ENCODE measurements around the gene CGB8.

CGB8 gene

GRCh38 chr19:49069026-49069425, 20.1 kb upstream of the CGB8 start:
- Histone ChIP-seq H3K9me3 (ENCODE audit: insufficient read depth, low read length, severe bottlenecking) (no peaks in the 10 kb centered on the region), H3K27me3 (ENCODE audit: insufficient read depth, low read length, poor library complexity) (peaks cover 10% of the 10 kb centered on the region)
- no peak for ATAC-seq (ENCODE audit: insufficient read depth, low read depth)

GRCh38 chr19:49067554-49067953, 18.6 kb upstream of the CGB8 start:
- Histone ChIP-seq H2AFZ (ENCODE audit: low read depth, low read length) (no peak overlapping the region), H3K4me1 (ENCODE audit: insufficient read depth, low read length) (no peaks in the 10 kb centered on the region), H3K9ac (ENCODE audit: low read depth, low read length) (no peak overlapping the region), H3K4me2 (ENCODE audit: insufficient read depth, low read length) (no peak overlapping the region), H3K27ac (ENCODE audit: low read length) (no peak overlapping the region), H3K79me2 (ENCODE audit: insufficient read depth, low read length) (no peaks in the 10 kb centered on the region), H3K4me3 (ENCODE audit: low read depth in 1 of 2, low read length in 2 of 2) (no peak overlapping the region), H3K36me3 (ENCODE audit: insufficient read depth, low read length) (no peaks in the 10 kb centered on the region), H4K20me1 (ENCODE audit: insufficient read depth, low read length) (no peaks in the 10 kb centered on the region), H3K9me3 (ENCODE audit: insufficient read depth, low read length, severe bottlenecking) (no peaks in the 10 kb centered on the region), H3K27me3 (ENCODE audit: insufficient read depth, low read length, poor library complexity) (peaks cover 10% of the 10 kb centered on the region)
- ATAC-seq (ENCODE audit: insufficient read depth, low read depth), result no peak
- TF ChIP-seq CTCF (IDR thresholded peaks at IDR 0.05; ENCODE audit: borderline replicate concordance, extremely low read depth, low read length, poor library complexity, severe bottlenecking), result no peak
- DNase-seq, result no peak

More at GRCh38 chr19:49069026-49069425, 20.1 kb upstream of the CGB8 start:
- H4K20me1 ChIP-seq (ENCODE audit: insufficient read depth, low read length), result no peaks in the 10 kb centered on the region
- no peaks in the 10 kb centered on the region for H3K79me2 ChIP-seq (ENCODE audit: insufficient read depth, low read length)
- no peak overlapping the region for H3K9ac ChIP-seq (ENCODE audit: low read depth, low read length)
- H3K4me3 ChIP-seq (ENCODE audit: low read depth in 1 of 2, low read length in 2 of 2), result no peak overlapping the region
- TF ChIP-seq CTCF (IDR thresholded peaks at IDR 0.05; ENCODE audit: borderline replicate concordance, extremely low read depth, low read length, poor library complexity, severe bottlenecking) (no peak), EZH2 (IDR thresholded peaks at IDR 0.05; ENCODE audit: borderline replicate concordance, low read depth, low read length, severe bottlenecking) (no peak)
- H2AFZ ChIP-seq (ENCODE audit: low read depth, low read length), result no peak overlapping the region
- H3K27ac ChIP-seq (ENCODE audit: low read length), result no peak overlapping the region
- H3K36me3 ChIP-seq (ENCODE audit: insufficient read depth, low read length), result no peaks in the 10 kb centered on the region
- no peak for DNase-seq
- no peak overlapping the region for H3K4me2 ChIP-seq (ENCODE audit: insufficient read depth, low read length)
- H3K4me1 ChIP-seq (ENCODE audit: insufficient read depth, low read length), result no peaks in the 10 kb centered on the region

GRCh38 chr19:49065905-49066512, 17.1 kb upstream of the CGB8 start:
- Histone ChIP-seq H3K27ac (ENCODE audit: low read length) (no peak overlapping the region), H3K4me2 (ENCODE audit: insufficient read depth, low read length) (no peak overlapping the region), H3K4me3 (ENCODE audit: low read depth in 1 of 2, low read length in 2 of 2) (no peak overlapping the region), H2AFZ (ENCODE audit: low read depth, low read length) (no peak overlapping the region), H3K9me3 (ENCODE audit: insufficient read depth, low read length, severe bottlenecking) (no peaks in the 10 kb centered on the region), H4K20me1 (ENCODE audit: insufficient read depth, low read length) (no peaks in the 10 kb centered on the region), H3K9ac (ENCODE audit: low read depth, low read length) (no peak overlapping the region), H3K36me3 (ENCODE audit: insufficient read depth, low read length) (no peaks in the 10 kb centered on the region), H3K79me2 (ENCODE audit: insufficient read depth, low read length) (no peaks in the 10 kb centered on the region), H3K27me3 (ENCODE audit: insufficient read depth, low read length, poor library complexity) (peaks cover 10% of the 10 kb centered on the region), H3K4me1 (ENCODE audit: insufficient read depth, low read length) (no peaks in the 10 kb centered on the region)
- ATAC-seq (ENCODE audit: insufficient read depth, low read depth), result no peak
- no peak for DNase-seq
- TF ChIP-seq CTCF (IDR thresholded peaks at IDR 0.05; ENCODE audit: borderline replicate concordance, extremely low read depth, low read length, poor library complexity, severe bottlenecking) (no peak), EZH2 (IDR thresholded peaks at IDR 0.05; ENCODE audit: borderline replicate concordance, low read depth, low read length, severe bottlenecking) (no peak)
